ENCODE measurements around the gene KRTAP4-16. TPM values are rescaled to one million over a fixed set of nuclear protein-coding genes. Genes with fewer than 3 reads are reported as not detected.

The KRTAP4-16 gene
- total and polyA plus RNA-seq, 2 of the 8 experiments (the other 6 are each of a cell fraction or from before 2014, with no cell fraction given): not detected

Other genes starting within 250 kb of the KRTAP4-16 start
Only the 30 nearest of the 39 such genes appear.
- gene KRT39, start 135.3 kb downstream of the KRTAP4-16 start, total RNA-seq (2021; fragmentation: NEBNext Ultra II Directional; extraction: Animal tissue kit (Norgen Biotek cat#: 25700)): not detected in 2 replicates
- not detected in 2 replicates for gene KRT39, start 135.3 kb downstream of the KRTAP4-16 start, polyA plus RNA-seq (2011; rRNA removed)
- not detected in 2 replicates for gene KRT40, start 117.9 kb downstream of the KRTAP4-16 start, total RNA-seq (2021; fragmentation: NEBNext Ultra II Directional; extraction: Animal tissue kit (Norgen Biotek cat#: 25700))
- gene KRT40, start 117.9 kb downstream of the KRTAP4-16 start, polyA plus RNA-seq (2011; rRNA removed): not detected in 2 replicates
- gene KRTAP3-3, start 108.0 kb downstream of the KRTAP4-16 start, total RNA-seq (2021; fragmentation: NEBNext Ultra II Directional; extraction: Animal tissue kit (Norgen Biotek cat#: 25700)): not detected in 2 replicates
- not detected in 2 replicates for gene KRTAP3-3, start 108.0 kb downstream of the KRTAP4-16 start, polyA plus RNA-seq (2011; rRNA removed)
- not detected in 2 replicates for gene KRTAP3-2, start 102.3 kb downstream of the KRTAP4-16 start, total RNA-seq (2021; fragmentation: NEBNext Ultra II Directional; extraction: Animal tissue kit (Norgen Biotek cat#: 25700))
- not detected in 2 replicates for gene KRTAP3-2, start 102.3 kb downstream of the KRTAP4-16 start, polyA plus RNA-seq (2011; rRNA removed)
- not detected in 2 replicates for gene KRTAP3-1, start 93.1 kb downstream of the KRTAP4-16 start, total RNA-seq (2021; fragmentation: NEBNext Ultra II Directional; extraction: Animal tissue kit (Norgen Biotek cat#: 25700))
- not detected in 2 replicates for gene KRTAP3-1, start 93.1 kb downstream of the KRTAP4-16 start, polyA plus RNA-seq (2011; rRNA removed)
- not detected in 2 replicates for gene KRTAP1-5, start 75.0 kb downstream of the KRTAP4-16 start, total RNA-seq (2021; fragmentation: NEBNext Ultra II Directional; extraction: Animal tissue kit (Norgen Biotek cat#: 25700))
- not detected in 2 replicates for gene KRTAP1-5, start 75.0 kb downstream of the KRTAP4-16 start, polyA plus RNA-seq (2011; rRNA removed)
- gene KRTAP1-4, start 72.0 kb downstream of the KRTAP4-16 start, total RNA-seq (2021; fragmentation: NEBNext Ultra II Directional; extraction: Animal tissue kit (Norgen Biotek cat#: 25700)): not detected in 2 replicates
- not detected in 2 replicates for gene KRTAP1-4, start 72.0 kb downstream of the KRTAP4-16 start, polyA plus RNA-seq (2011; rRNA removed)
- not detected in 2 replicates for gene KRTAP1-3, start 67.3 kb downstream of the KRTAP4-16 start, total RNA-seq (2021; fragmentation: NEBNext Ultra II Directional; extraction: Animal tissue kit (Norgen Biotek cat#: 25700))
- not detected in 2 replicates for gene KRTAP1-3, start 67.3 kb downstream of the KRTAP4-16 start, polyA plus RNA-seq (2011; rRNA removed)
- not detected in 2 replicates for gene KRTAP1-1, start 60.8 kb downstream of the KRTAP4-16 start, total RNA-seq (2021; fragmentation: NEBNext Ultra II Directional; extraction: Animal tissue kit (Norgen Biotek cat#: 25700))
- gene KRTAP1-1, start 60.8 kb downstream of the KRTAP4-16 start, polyA plus RNA-seq (2011; rRNA removed): not detected in 2 replicates
- not detected in 2 replicates for gene KRTAP2-1, start 54.9 kb downstream of the KRTAP4-16 start, total RNA-seq (2021; fragmentation: NEBNext Ultra II Directional; extraction: Animal tissue kit (Norgen Biotek cat#: 25700))
- gene KRTAP2-1, start 54.9 kb downstream of the KRTAP4-16 start, polyA plus RNA-seq (2011; rRNA removed): not detected in 2 replicates
- gene KRTAP2-2, start 47.0 kb downstream of the KRTAP4-16 start, total RNA-seq (2021; fragmentation: NEBNext Ultra II Directional; extraction: Animal tissue kit (Norgen Biotek cat#: 25700)): not detected in 2 replicates
- gene KRTAP2-2, start 47.0 kb downstream of the KRTAP4-16 start, polyA plus RNA-seq (2011; rRNA removed): not detected in 2 replicates
- not detected in 2 replicates for gene KRTAP2-3, start 42.1 kb downstream of the KRTAP4-16 start, total RNA-seq (2021; fragmentation: NEBNext Ultra II Directional; extraction: Animal tissue kit (Norgen Biotek cat#: 25700))
- not detected in 2 replicates for gene KRTAP2-3, start 42.1 kb downstream of the KRTAP4-16 start, polyA plus RNA-seq (2011; rRNA removed)
- gene KRTAP2-4, start 36.3 kb downstream of the KRTAP4-16 start, total RNA-seq (2021; fragmentation: NEBNext Ultra II Directional; extraction: Animal tissue kit (Norgen Biotek cat#: 25700)): not detected in 2 replicates
- gene KRTAP2-4, start 36.3 kb downstream of the KRTAP4-16 start, polyA plus RNA-seq (2011; rRNA removed): not detected in 2 replicates
- not detected in 2 replicates for gene KRTAP4-7, start 18.1 kb downstream of the KRTAP4-16 start, total RNA-seq (2021; fragmentation: NEBNext Ultra II Directional; extraction: Animal tissue kit (Norgen Biotek cat#: 25700))
- gene KRTAP4-7, start 18.1 kb downstream of the KRTAP4-16 start, polyA plus RNA-seq (2011; rRNA removed): not detected in 2 replicates
- not detected in 2 replicates for gene KRTAP4-8, start 4.1 kb downstream of the KRTAP4-16 start, total RNA-seq (2021; fragmentation: NEBNext Ultra II Directional; extraction: Animal tissue kit (Norgen Biotek cat#: 25700))
- gene KRTAP4-8, start 4.1 kb downstream of the KRTAP4-16 start, polyA plus RNA-seq (2011; rRNA removed): not detected in 2 replicates
- not detected in 2 replicates for gene KRTAP4-9, start 3.2 kb upstream of the KRTAP4-16 start, total RNA-seq (2021; fragmentation: NEBNext Ultra II Directional; extraction: Animal tissue kit (Norgen Biotek cat#: 25700))
- 0.06 TPM in 1 of 2 replicates, not detected in the other for gene KRTAP4-9, start 3.2 kb upstream of the KRTAP4-16 start, polyA plus RNA-seq (2011; rRNA removed)
- gene KRTAP4-11, start 16.2 kb upstream of the KRTAP4-16 start, total RNA-seq (2021; fragmentation: NEBNext Ultra II Directional; extraction: Animal tissue kit (Norgen Biotek cat#: 25700)): not detected in 2 replicates
- gene KRTAP4-11, start 16.2 kb upstream of the KRTAP4-16 start, polyA plus RNA-seq (2011; rRNA removed): not detected in 2 replicates
- gene KRTAP4-12, start 22.0 kb upstream of the KRTAP4-16 start, total RNA-seq (2021; fragmentation: NEBNext Ultra II Directional; extraction: Animal tissue kit (Norgen Biotek cat#: 25700)): not detected in 2 replicates
- gene KRTAP4-12, start 22.0 kb upstream of the KRTAP4-16 start, polyA plus RNA-seq (2011; rRNA removed): not detected in 2 replicates
- gene KRTAP4-6, start 38.3 kb upstream of the KRTAP4-16 start, total RNA-seq (2021; fragmentation: NEBNext Ultra II Directional; extraction: Animal tissue kit (Norgen Biotek cat#: 25700)): not detected in 2 replicates
- not detected in 2 replicates for gene KRTAP4-6, start 38.3 kb upstream of the KRTAP4-16 start, polyA plus RNA-seq (2011; rRNA removed)
- gene KRTAP4-5, start 47.6 kb upstream of the KRTAP4-16 start, total RNA-seq (2021; fragmentation: NEBNext Ultra II Directional; extraction: Animal tissue kit (Norgen Biotek cat#: 25700)): not detected in 2 replicates
- gene KRTAP4-5, start 47.6 kb upstream of the KRTAP4-16 start, polyA plus RNA-seq (2011; rRNA removed): not detected in 2 replicates
- gene KRTAP4-4, start 58.5 kb upstream of the KRTAP4-16 start, total RNA-seq (2021; fragmentation: NEBNext Ultra II Directional; extraction: Animal tissue kit (Norgen Biotek cat#: 25700)): not detected in 2 replicates
- not detected in 2 replicates for gene KRTAP4-4, start 58.5 kb upstream of the KRTAP4-16 start, polyA plus RNA-seq (2011; rRNA removed)
- gene KRTAP4-3, start 66.0 kb upstream of the KRTAP4-16 start, total RNA-seq (2021; fragmentation: NEBNext Ultra II Directional; extraction: Animal tissue kit (Norgen Biotek cat#: 25700)): not detected in 2 replicates
- gene KRTAP4-3, start 66.0 kb upstream of the KRTAP4-16 start, polyA plus RNA-seq (2011; rRNA removed): not detected in 2 replicates
- gene KRTAP4-2, start 76.0 kb upstream of the KRTAP4-16 start, total RNA-seq (2021; fragmentation: NEBNext Ultra II Directional; extraction: Animal tissue kit (Norgen Biotek cat#: 25700)): not detected in 2 replicates
- not detected in 2 replicates for gene KRTAP4-2, start 76.0 kb upstream of the KRTAP4-16 start, polyA plus RNA-seq (2011; rRNA removed)
- not detected in 2 replicates for gene KRTAP4-1, start 82.7 kb upstream of the KRTAP4-16 start, total RNA-seq (2021; fragmentation: NEBNext Ultra II Directional; extraction: Animal tissue kit (Norgen Biotek cat#: 25700))
- gene KRTAP4-1, start 82.7 kb upstream of the KRTAP4-16 start, polyA plus RNA-seq (2011; rRNA removed): 0.16 TPM in 1 of 2 replicates, not detected in the other
- gene KRTAP9-1, start 87.7 kb upstream of the KRTAP4-16 start, total RNA-seq (2021; fragmentation: NEBNext Ultra II Directional; extraction: Animal tissue kit (Norgen Biotek cat#: 25700)): not detected in 2 replicates
- gene KRTAP9-1, start 87.7 kb upstream of the KRTAP4-16 start, polyA plus RNA-seq (2011; rRNA removed): not detected in 2 replicates
- not detected in 2 replicates for gene KRTAP9-2, start 124.4 kb upstream of the KRTAP4-16 start, total RNA-seq (2021; fragmentation: NEBNext Ultra II Directional; extraction: Animal tissue kit (Norgen Biotek cat#: 25700))
- gene KRTAP9-2, start 124.4 kb upstream of the KRTAP4-16 start, polyA plus RNA-seq (2011; rRNA removed): not detected in 2 replicates
- not detected in 2 replicates for gene KRTAP9-3, start 130.2 kb upstream of the KRTAP4-16 start, total RNA-seq (2021; fragmentation: NEBNext Ultra II Directional; extraction: Animal tissue kit (Norgen Biotek cat#: 25700))
- gene KRTAP9-3, start 130.2 kb upstream of the KRTAP4-16 start, polyA plus RNA-seq (2011; rRNA removed): not detected in 2 replicates
- gene KRTAP9-8, start 135.8 kb upstream of the KRTAP4-16 start, total RNA-seq (2021; fragmentation: NEBNext Ultra II Directional; extraction: Animal tissue kit (Norgen Biotek cat#: 25700)): not detected in 2 replicates
- gene KRTAP9-8, start 135.8 kb upstream of the KRTAP4-16 start, polyA plus RNA-seq (2011; rRNA removed): not detected in 2 replicates
- not detected in 2 replicates for gene KRTAP9-4, start 147.5 kb upstream of the KRTAP4-16 start, total RNA-seq (2021; fragmentation: NEBNext Ultra II Directional; extraction: Animal tissue kit (Norgen Biotek cat#: 25700))
- gene KRTAP9-4, start 147.5 kb upstream of the KRTAP4-16 start, polyA plus RNA-seq (2011; rRNA removed): 0.13 TPM in 1 of 2 replicates, not detected in the other
- not detected in 2 replicates for gene KRTAP9-9, start 153.2 kb upstream of the KRTAP4-16 start, total RNA-seq (2021; fragmentation: NEBNext Ultra II Directional; extraction: Animal tissue kit (Norgen Biotek cat#: 25700))
- gene KRTAP9-9, start 153.2 kb upstream of the KRTAP4-16 start, polyA plus RNA-seq (2011; rRNA removed): not detected in 2 replicates